ENCODE results near the gene UGT1A9.

The UGT1A9 gene

GRCh38 chr2:233820774-233821105 is 149.0 kb downstream of the UGT1A9 start:
- Histone ChIP-seq H3K36me3 (no peaks in the 10 kb centered on the region), H3K27ac (no peak overlapping the region), H3K4me3 (ENCODE audit: low read depth, low read length) (no peak overlapping the region), H3K27me3 (ENCODE audit: insufficient read depth, low read depth, severe bottlenecking) (no peaks in the 10 kb centered on the region), H3K9me3 (ENCODE audit: severe bottlenecking) (no peaks in the 10 kb centered on the region)
- DNase-seq: peak; percentile 5
- no peak for TF ChIP-seq CTCF (IDR thresholded peaks at IDR 0.05; ENCODE audit: low read depth, low read length)

- no peak overlapping the region for H3K4me3 ChIP-seq (ENCODE audit: low read depth, low read length)
- no peak for DNase-seq
- H3K36me3 ChIP-seq: no peaks in the 10 kb centered on the region
- H3K9me3 ChIP-seq (ENCODE audit: severe bottlenecking): no peaks in the 10 kb centered on the region
- TF ChIP-seq CTCF (IDR thresholded peaks at IDR 0.05; ENCODE audit: low read depth, low read length): no peak
- H3K27me3 ChIP-seq (ENCODE audit: insufficient read depth, low read depth, severe bottlenecking): no peaks in the 10 kb centered on the region
- H3K27ac ChIP-seq: no peak overlapping the region
These were observed 149.5 kb downstream of the UGT1A9 start for GRCh38 chr2:233821196-233821595.

GRCh38 chr2:233821709-233822100 is 150.0 kb downstream of the UGT1A9 start:
- Histone ChIP-seq H3K36me3 (no peaks in the 10 kb centered on the region), H3K27ac (no peak overlapping the region), H3K4me3 (ENCODE audit: low read depth, low read length) (no peak overlapping the region), H3K9me3 (ENCODE audit: severe bottlenecking) (no peaks in the 10 kb centered on the region), H3K27me3 (ENCODE audit: insufficient read depth, low read depth, severe bottlenecking) (no peaks in the 10 kb centered on the region)
- no peak for DNase-seq
- TF ChIP-seq CTCF (IDR thresholded peaks at IDR 0.05; ENCODE audit: low read depth, low read length): no peak

- Histone ChIP-seq H3K36me3 (no peaks in the 10 kb centered on the region), H3K27me3 (ENCODE audit: insufficient read depth, low read depth, severe bottlenecking) (no peaks in the 10 kb centered on the region), H3K4me3 (ENCODE audit: low read depth, low read length) (no peak overlapping the region), H3K27ac (no peak overlapping the region), H3K9me3 (ENCODE audit: severe bottlenecking) (no peaks in the 10 kb centered on the region)
- TF ChIP-seq CTCF (IDR thresholded peaks at IDR 0.05; ENCODE audit: low read depth, low read length): no peak
- peak; percentile 4 for DNase-seq
These were observed 150.5 kb downstream of the UGT1A9 start for GRCh38 chr2:233822101-233822771.
